ENCODE results near the gene KCNK10.

The KCNK10 gene

GRCh38 chr14:88303041-88303440, 20.0 kb downstream of the KCNK10 start:
- H3K36me3 ChIP-seq (replicated peaks; ENCODE audit: low read depth, low read length) = no peaks in the 10 kb centered on the region
- no peak for TF ChIP-seq EZH2phosphoT487 (IDR thresholded peaks at IDR 0.05; ENCODE audit: low read depth)
- TF ChIP-seq CTCF (IDR thresholded peaks at IDR 0.05; ENCODE audit: low read depth, low read length) = no peak
- H4K20me1 ChIP-seq (ENCODE audit: insufficient read depth, low read length) = no peaks in the 10 kb centered on the region
- H3K9ac ChIP-seq (ENCODE audit: low read length) = no peak overlapping the region
- no peak overlapping the region for H3K27ac ChIP-seq (ENCODE audit: low read length)
- 0 out of 2 replicates have a peak, but pooled peaks cover 3% of the 10 kb centered on the region for H3K27me3 ChIP-seq (ENCODE audit: low read depth, low read length)
- no peaks in the 10 kb centered on the region for H3K79me2 ChIP-seq (ENCODE audit: low read length)
- no peaks in the 10 kb centered on the region for H3K9me3 ChIP-seq (ENCODE audit: insufficient read depth, low read length)
- H2AFZ ChIP-seq (ENCODE audit: low read depth, low read length) = no peak overlapping the region
- H3K4me2 ChIP-seq (ENCODE audit: low read length) = no peak overlapping the region
- H3K4me1 ChIP-seq (ENCODE audit: low read length) = peaks cover 34% of the 10 kb centered on the region
- H3K4me3 ChIP-seq (ENCODE audit: low read length) = no peak overlapping the region

- Histone ChIP-seq H4K20me1 (ENCODE audit: insufficient read depth, low read length) (no peaks in the 10 kb centered on the region), H3K9ac (ENCODE audit: low read length) (no peak overlapping the region), H3K4me2 (ENCODE audit: low read length) (no peak overlapping the region), H3K27ac (ENCODE audit: low read length) (no peak overlapping the region), H2AFZ (ENCODE audit: low read depth, low read length) (no peak overlapping the region), H3K79me2 (ENCODE audit: low read length) (no peaks in the 10 kb centered on the region), H3K9me3 (ENCODE audit: insufficient read depth, low read length) (no peaks in the 10 kb centered on the region), H3K4me3 (ENCODE audit: low read length) (no peak overlapping the region), H3K36me3 (replicated peaks; ENCODE audit: low read depth, low read length) (no peaks in the 10 kb centered on the region), H3K27me3 (ENCODE audit: low read depth, low read length) (0 out of 2 replicates have a peak, but pooled peaks cover 3% of the 10 kb centered on the region), H3K4me1 (ENCODE audit: low read length) (peaks cover 47% of the 10 kb centered on the region)
- TF ChIP-seq CTCF (IDR thresholded peaks at IDR 0.05; ENCODE audit: low read depth, low read length) = no peak
- TF ChIP-seq EZH2phosphoT487 (IDR thresholded peaks at IDR 0.05; ENCODE audit: low read depth) = no peak
These were observed 21.7 kb downstream of the KCNK10 start for GRCh38 chr14:88301381-88301780.

- Histone ChIP-seq H4K20me1 (ENCODE audit: insufficient read depth, low read length) (no peaks in the 10 kb centered on the region), H3K4me2 (ENCODE audit: low read length) (peak overlapping the region; percentile 72), H3K9ac (ENCODE audit: low read length) (no peak overlapping the region), H3K4me3 (ENCODE audit: low read length) (no peak overlapping the region), H3K4me1 (ENCODE audit: low read length) (peaks cover 47% of the 10 kb centered on the region), H3K79me2 (ENCODE audit: low read length) (no peaks in the 10 kb centered on the region), H3K36me3 (replicated peaks; ENCODE audit: low read depth, low read length) (no peaks in the 10 kb centered on the region), H3K27ac (ENCODE audit: low read length) (no peak overlapping the region), H3K9me3 (ENCODE audit: insufficient read depth, low read length) (no peaks in the 10 kb centered on the region), H2AFZ (ENCODE audit: low read depth, low read length) (no peak overlapping the region), H3K27me3 (ENCODE audit: low read depth, low read length) (0 out of 2 replicates have a peak, but pooled peaks cover 3% of the 10 kb centered on the region)
- TF ChIP-seq CTCF (IDR thresholded peaks at IDR 0.05; ENCODE audit: low read depth, low read length) (no peak), EZH2phosphoT487 (IDR thresholded peaks at IDR 0.05; ENCODE audit: low read depth) (no peak)
These were observed 22.3 kb downstream of the KCNK10 start for GRCh38 chr14:88300817-88301216.

GRCh38 chr14:88299865-88300530, 23.1 kb downstream of the KCNK10 start:
- peak overlapping the region; percentile 61 for H3K27ac ChIP-seq (ENCODE audit: low read length)
- peak overlapping the region; percentile 72 for H3K4me2 ChIP-seq (ENCODE audit: low read length)
- H3K79me2 ChIP-seq (ENCODE audit: low read length) = no peaks in the 10 kb centered on the region
- H3K4me1 ChIP-seq (ENCODE audit: low read length) = peaks cover 47% of the 10 kb centered on the region
- H4K20me1 ChIP-seq (ENCODE audit: insufficient read depth, low read length) = no peaks in the 10 kb centered on the region
- no peaks in the 10 kb centered on the region for H3K36me3 ChIP-seq (replicated peaks; ENCODE audit: low read depth, low read length)
- no peak overlapping the region for H2AFZ ChIP-seq (ENCODE audit: low read depth, low read length)
- TF ChIP-seq CTCF (IDR thresholded peaks at IDR 0.05; ENCODE audit: low read depth, low read length) = no peak
- TF ChIP-seq EZH2phosphoT487 (IDR thresholded peaks at IDR 0.05; ENCODE audit: low read depth) = no peak
- H3K4me3 ChIP-seq (ENCODE audit: low read length) = peak overlapping the region; percentile 55
- no peak overlapping the region; the same call in 1 of the 2 replicates for H3K9ac ChIP-seq (ENCODE audit: low read length)
- H3K27me3 ChIP-seq (ENCODE audit: low read depth, low read length) = no peaks in the 10 kb centered on the region
- H3K9me3 ChIP-seq (ENCODE audit: insufficient read depth, low read length) = no peaks in the 10 kb centered on the region

All from OCI-LY3 (cell line).